ENCODE data around the gene HMGCR. TPM values are rescaled to one million over a fixed set of nuclear protein-coding genes. Genes with fewer than 3 reads are reported as not detected.

The HMGCR gene
- total RNA-seq, 4 donors from 2014 or later = 3.2 to 21.1 (median 5.5) TPM

DNA sequence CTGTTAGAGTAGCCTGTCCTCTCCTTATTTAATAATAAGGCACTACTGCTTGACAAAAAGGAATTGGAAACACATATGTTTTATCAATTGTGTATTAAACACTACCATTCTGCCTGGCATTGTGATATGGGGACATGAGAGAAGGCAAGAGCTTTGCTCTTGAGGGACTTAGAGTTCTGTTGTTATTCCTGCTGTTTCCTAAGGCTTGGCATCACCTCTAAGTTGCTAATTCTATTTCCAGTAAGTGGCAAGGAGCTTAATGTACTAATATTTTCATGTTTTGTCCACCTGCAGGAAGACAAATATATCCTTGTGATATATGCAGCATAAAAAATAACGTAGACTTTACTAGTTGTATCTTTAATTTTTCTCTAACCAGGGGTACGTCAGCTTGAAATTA, 12.6 kb downstream of the HMGCR start:
- ATAC-seq = no peak

GRCh38 chr5:75351139-75351926, 14.3 kb downstream of the HMGCR start:
- Histone ChIP-seq H3K9me3 (no peaks in the 10 kb centered on the region), H3K27ac (no peak overlapping the region), H3K4me3 (no peak overlapping the region), H3K27me3 (no peaks in the 10 kb centered on the region), H3K36me3 (peaks cover 0 to 82% of the 10 kb centered on the region in 2 donors), H3K4me1 (no peaks in the 10 kb centered on the region)
- no peak for DNase-seq
- in situ Hi-C loops (cut with MboI; ENCODE audit: low sequenced_read_pairs in 4 of 4) = no loop called here
- no peak for ATAC-seq
- no peak for TF ChIP-seq POLR2A (IDR thresholded peaks at IDR 0.05)
- TF ChIP-seq, protein P1, sequence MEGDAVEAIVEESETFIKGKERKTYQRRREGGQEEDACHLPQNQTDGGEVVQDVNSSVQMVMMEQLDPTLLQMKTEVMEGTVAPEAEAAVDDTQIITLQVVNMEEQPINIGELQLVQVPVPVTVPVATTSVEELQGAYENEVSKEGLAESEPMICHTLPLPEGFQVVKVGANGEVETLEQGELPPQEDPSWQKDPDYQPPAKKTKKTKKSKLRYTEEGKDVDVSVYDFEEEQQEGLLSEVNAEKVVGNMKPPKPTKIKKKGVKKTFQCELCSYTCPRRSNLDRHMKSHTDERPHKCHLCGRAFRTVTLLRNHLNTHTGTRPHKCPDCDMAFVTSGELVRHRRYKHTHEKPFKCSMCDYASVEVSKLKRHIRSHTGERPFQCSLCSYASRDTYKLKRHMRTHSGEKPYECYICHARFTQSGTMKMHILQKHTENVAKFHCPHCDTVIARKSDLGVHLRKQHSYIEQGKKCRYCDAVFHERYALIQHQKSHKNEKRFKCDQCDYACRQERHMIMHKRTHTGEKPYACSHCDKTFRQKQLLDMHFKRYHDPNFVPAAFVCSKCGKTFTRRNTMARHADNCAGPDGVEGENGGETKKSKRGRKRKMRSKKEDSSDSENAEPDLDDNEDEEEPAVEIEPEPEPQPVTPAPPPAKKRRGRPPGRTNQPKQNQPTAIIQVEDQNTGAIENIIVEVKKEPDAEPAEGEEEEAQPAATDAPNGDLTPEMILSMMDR (IDR thresholded peaks at IDR 0.05 in 4 of 5, conservative IDR thresholded peaks at IDR 0.05 in 1 of 5) = no peak
- intact Hi-C loops (cut with DNase I; ENCODE audit: low total_unique reads) = no loop called here

More for the DNA sequence above, 12.6 kb downstream of the HMGCR start:
- no peak overlapping the region for H3K27ac ChIP-seq
- TF ChIP-seq POLR2A (IDR thresholded peaks at IDR 0.05) = no peak
- in situ Hi-C loops (cut with MboI; ENCODE audit: low sequenced_read_pairs in 4 of 4) (loop anchor here in 3 of 4 donors (10.0 to 25.0 kb wide), 3 partner anchors 115 to 338 kb away; partner anchors contain the start of genes CERT1 (in 2 of the 3), POLK (in 2 of the 3) and ANKRD31 (in 1 of the 3)), intact Hi-C loops (cut with DNase I; ENCODE audit: low total_unique reads) (loop anchor here (10.0 kb wide), 1 partner anchor 365 kb away; the partner anchor contains the start of gene POC5)
- H3K4me3 ChIP-seq = no peak overlapping the region
- H3K4me1 ChIP-seq = no peaks in the 10 kb centered on the region
- no peaks in the 10 kb centered on the region for H3K9me3 ChIP-seq
- H3K36me3 ChIP-seq = peaks cover 3 to 81% of the 10 kb centered on the region in 2 donors
- H3K27me3 ChIP-seq = no peaks in the 10 kb centered on the region
- DNase-seq = no peak

DNA sequence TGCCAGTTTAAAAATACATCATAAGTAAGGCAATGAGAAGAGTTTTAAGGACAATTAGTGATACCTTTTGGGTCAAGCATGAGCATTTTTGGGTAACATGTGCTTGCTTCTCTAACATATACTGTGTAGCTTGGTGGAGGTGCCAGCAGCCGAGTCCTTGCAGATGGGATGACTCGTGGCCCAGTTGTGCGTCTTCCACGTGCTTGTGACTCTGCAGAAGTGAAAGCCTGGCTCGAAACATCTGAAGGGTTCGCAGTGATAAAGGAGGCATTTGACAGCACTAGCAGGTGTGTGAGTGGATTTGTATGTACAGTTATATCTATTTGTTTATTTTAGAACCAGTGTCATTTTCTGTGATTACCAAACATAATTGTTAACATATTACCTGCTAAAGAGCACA, 18.2 kb downstream of the HMGCR start:
- no peak for DNase-seq
- in situ Hi-C loops (cut with MboI; ENCODE audit: low sequenced_read_pairs in 4 of 4) (no loop called here), intact Hi-C loops (cut with DNase I; ENCODE audit: low total_unique reads) (no loop called here)
- no peak for TF ChIP-seq POLR2A (IDR thresholded peaks at IDR 0.05)
- TF ChIP-seq, protein P1 (IDR thresholded peaks at IDR 0.05 in 4 of 5, conservative IDR thresholded peaks at IDR 0.05 in 1 of 5) = no peak
- Histone ChIP-seq H3K27me3 (no peaks in the 10 kb centered on the region), H3K36me3 (peaks cover 2 to 92% of the 10 kb centered on the region in 2 donors), H3K4me1 (no peaks in the 10 kb centered on the region), H3K27ac (no peak overlapping the region), H3K9me3 (no peaks in the 10 kb centered on the region), H3K4me3 (no peak overlapping the region)
- ATAC-seq = no peak

GRCh38 chr5:75356719-75357118, 19.7 kb downstream of the HMGCR start:
- Histone ChIP-seq H3K36me3 (peaks cover 2 to 92% of the 10 kb centered on the region in 2 donors), H3K4me3 (no peak overlapping the region), H3K9me3 (no peaks in the 10 kb centered on the region), H3K4me1 (no peaks in the 10 kb centered on the region), H3K27me3 (no peaks in the 10 kb centered on the region), H3K27ac (no peak overlapping the region)
- no peak for DNase-seq
- TF ChIP-seq POLR2A (IDR thresholded peaks at IDR 0.05) = no peak
- TF ChIP-seq, protein P1 (IDR thresholded peaks at IDR 0.05 in 4 of 5, conservative IDR thresholded peaks at IDR 0.05 in 1 of 5) = no peak
- in situ Hi-C loops (cut with MboI; ENCODE audit: low sequenced_read_pairs in 4 of 4) = no loop called here
- no peak for ATAC-seq
- intact Hi-C loops (cut with DNase I; ENCODE audit: low total_unique reads) = no loop called here

DNA sequence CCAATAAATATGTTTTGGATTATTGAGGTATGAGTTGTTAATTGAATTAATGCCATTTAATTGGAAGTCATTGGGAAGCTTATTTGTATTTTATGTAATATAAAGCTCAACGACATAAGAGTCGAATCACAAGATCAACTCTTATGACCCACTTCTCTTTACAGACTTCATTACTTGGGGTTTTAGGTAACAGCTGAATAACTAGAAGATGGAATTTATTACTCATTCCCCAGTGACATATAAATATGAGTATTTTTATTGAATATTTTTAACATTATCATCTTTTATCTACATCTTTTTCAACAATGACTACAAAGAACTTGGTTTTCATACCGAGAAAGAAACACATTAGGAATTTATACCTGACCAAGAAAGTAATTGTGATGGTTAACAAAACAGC, 21.1 kb downstream of the HMGCR start:
- no peak for DNase-seq

More for the DNA sequence above, 21.1 kb downstream of the HMGCR start:
- in situ Hi-C loops (cut with MboI; ENCODE audit: low sequenced_read_pairs in 4 of 4) = no loop called here
- H3K9me3 ChIP-seq = no peaks in the 10 kb centered on the region
- no peak for ATAC-seq
- intact Hi-C loops (cut with DNase I; ENCODE audit: low total_unique reads) = no loop called here
- peaks cover under 1 to 2% of the 10 kb centered on the region in 2 donors for H3K4me1 ChIP-seq
- H3K36me3 ChIP-seq = peaks cover 2 to 82% of the 10 kb centered on the region in 2 donors
- H3K27me3 ChIP-seq = no peaks in the 10 kb centered on the region
- TF ChIP-seq, protein P1 (IDR thresholded peaks at IDR 0.05 in 4 of 5, conservative IDR thresholded peaks at IDR 0.05 in 1 of 5) = no peak
- TF ChIP-seq POLR2A (IDR thresholded peaks at IDR 0.05) = no peak
- no peak overlapping the region for H3K4me3 ChIP-seq
- H3K27ac ChIP-seq = no peak overlapping the region

Measured in gastrocnemius medialis (tissue), 4 donors.